HepG2 (cell line): ENCODE results near the gene TMEM145. TPM values are rescaled to one million over a fixed set of nuclear protein-coding genes. Genes with fewer than 3 reads are reported as not detected.

Experiments
- ARID4A ChIP-seq: sonication (generic); formaldehyde crosslinking; IDR thresholded peaks from 2 replicates; pipeline ENCODE4 v1.5.0; 2020; ENCODE audit warnings: mild to moderate bottlenecking, missing genetic modification reagents, borderline replicate concordance
- HNF1A ChIP-seq, 2 experiments: sonication (generic) in 1 of 2; formaldehyde crosslinking in 1 of 2; IDR thresholded peaks; 2 replicates each; pipeline versions ENCODE4 v1.4.0 to v1.6.1; 2016 to 2020; ENCODE audit warnings: borderline replicate concordance in 1 of 2, low read depth in 1 of 2, mild to moderate bottlenecking in 1 of 2, missing genetic modification reagents in 1 of 2
- NONO ChIP-seq, 2 experiments: fragments of 450-650 bp in 1 of 2; sonication (generic) in 1 of 2; formaldehyde crosslinking in 1 of 2; IDR thresholded peaks in 1 of 2; conservative IDR thresholded peaks in 1 of 2; 2 replicates each; pipeline versions ENCODE4 v1.6.1 to v1.8.0; 2017 to 2022; ENCODE audit warnings: mild to moderate bottlenecking in 1 of 2, missing genetic modification reagents in 1 of 2, moderate library complexity in 1 of 2
- SNAPC4 ChIP-seq: sonication (generic); formaldehyde crosslinking; IDR thresholded peaks from 2 replicates; pipeline ENCODE4 v1.4.0; 2020; ENCODE audit warnings: mild to moderate bottlenecking, missing genetic modification reagents
- ZBTB4 ChIP-seq: sonication (generic); formaldehyde crosslinking; IDR thresholded peaks from 2 replicates; pipeline ENCODE4 v1.4.0; 2020; ENCODE audit warnings: missing genetic modification reagents, mild to moderate bottlenecking, borderline replicate concordance
- ZFP36L1 ChIP-seq: sonication (generic); formaldehyde crosslinking; IDR thresholded peaks from 2 replicates; pipeline ENCODE4 v1.8.0; 2022; ENCODE audit warnings: mild to moderate bottlenecking, missing genetic modification reagents, moderate library complexity
- ZNF598 ChIP-seq: sonication (generic); formaldehyde crosslinking; IDR thresholded peaks from 2 replicates; pipeline ENCODE4 v1.5.1; 2020; ENCODE audit warnings: mild to moderate bottlenecking, missing genetic modification reagents, borderline replicate concordance
- ZNF768 ChIP-seq: sonication (generic); formaldehyde crosslinking; IDR thresholded peaks from 2 replicates; pipeline ENCODE4 v1.4.0; 2020; ENCODE audit warnings: missing genetic modification reagents
- polyA plus RNA-seq, 8 experiments: library from polyadenylated mRNA; depleted of rRNA in 3 of 8; stranded (reverse) in 7 of 8; unstranded in 1 of 8; fragments of >200 nt; fragmentation: Illumina TruSeq in 4 of 8; extraction: Trizol in 4 of 8; gene quantifications; 2 replicates each; pipeline versions ENCODE4 v1.2.1 to v1.2.3, GENCODE V29; 2011 to 2016; ENCODE audit warnings: low read depth in 4 of 8, missing spikeins in 1 of 8, mixed read lengths in 1 of 8; ENCODE audit not compliant: insufficient read depth in 1 of 8
- total RNA-seq, 5 experiments: library from RNA; depleted of rRNA; stranded (reverse); fragments of >200 nt; fragmentation: Illumina TruSeq; extraction: Trizol; gene quantifications; 2 replicates each; pipeline ENCODE4 v1.2.3, GENCODE V29; 2016; ENCODE audit warnings: low read depth in 1 of 5

Gene TMEM145
- total and polyA plus RNA-seq, 2 of the 13 experiments (the other 11 are each of a cell fraction or from before 2014, with no cell fraction given) = 0.07 to 5.1 TPM

GRCh38 chr19:42283188-42284065, 29.7 kb upstream of the TMEM145 start (continued):
- TF ChIP-seq ARID4A (CRISPR knock-in tag) (peak; percentile 72; the same call in 1 of the 2 replicates), HNF1A (IDR thresholded peaks at IDR 0.05; ENCODE audit: low read depth) (no peak), HNF1A (CRISPR knock-in tag; IDR thresholded peaks at IDR 0.05; ENCODE audit: borderline replicate concordance) (0 out of 2 replicates have a peak, but pooled peaks have one; percentile 34), ZBTB4 (CRISPR knock-in tag) (no peak), ZFP36L1 (no peak), NONO (IDR thresholded peaks at IDR 0.05) (no peak), NONO (CRISPR knock-in tag; conservative IDR thresholded peaks at IDR 0.05) (0 out of 2 replicates have a peak, but pooled peaks have one; percentile 29), ZNF768 (CRISPR knock-in tag) (peak; percentile 26; the same call in 1 of the 2 replicates), SNAPC4 (no peak), ZNF598 (CRISPR knock-in tag) (0 out of 2 replicates have a peak, but pooled peaks have one; percentile 25)
